Activated CD4-positive, CD25-positive, alpha-beta regulatory T cell treated with anti-CD3 and anti-CD28 coated beads, Interleukin-2, amount 50 U/mL, for 16 hours (primary cell): ENCODE results near the gene HDDC3.

ENCODE experiments used
- DNase-seq: peaks from one replicate; pipeline ENCODE4 v3.0.0-alpha.2; 2020; ENCODE audit warnings: low read depth, low spot score

HDDC3 gene, protein sequence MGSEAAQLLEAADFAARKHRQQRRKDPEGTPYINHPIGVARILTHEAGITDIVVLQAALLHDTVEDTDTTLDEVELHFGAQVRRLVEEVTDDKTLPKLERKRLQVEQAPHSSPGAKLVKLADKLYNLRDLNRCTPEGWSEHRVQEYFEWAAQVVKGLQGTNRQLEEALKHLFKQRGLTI

GRCh38 chr15:90931828-90932659, at the start of gene HDDC3:
Gene HDDC3 (minus strand): TSS chr15:90932549. CDS start chr15:90932540, 9 bp downstream.
- DNase-seq, result peak; percentile 80

GRCh38 chr15:90982135-90982534, 49.8 kb upstream of the HDDC3 start:
- no peak for DNase-seq

DNA sequence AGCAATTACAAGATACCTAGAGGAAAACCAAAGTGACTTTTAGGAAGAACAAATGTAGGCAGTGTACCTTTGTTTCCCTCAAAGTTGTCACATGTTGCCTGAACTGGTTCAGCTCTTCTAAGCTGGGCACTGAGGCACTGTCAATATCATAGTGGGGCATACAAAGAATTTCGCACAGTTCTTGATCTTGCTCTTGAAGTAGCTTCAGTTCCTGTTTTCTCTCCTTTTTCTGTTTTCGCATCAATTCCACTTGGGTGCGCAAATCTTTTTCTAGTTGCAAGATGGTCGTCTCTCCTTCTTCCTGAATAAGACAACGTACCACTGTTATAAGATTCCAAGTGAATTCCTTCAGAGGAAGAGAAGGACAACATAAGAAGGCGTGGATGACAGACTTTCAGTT, 49.3 kb upstream of the HDDC3 start:
- DNase-seq, result no peak

GRCh38 chr15:90979582-90979981, 47.2 kb upstream of the HDDC3 start:
- DNase-seq, result no peak

DNA sequence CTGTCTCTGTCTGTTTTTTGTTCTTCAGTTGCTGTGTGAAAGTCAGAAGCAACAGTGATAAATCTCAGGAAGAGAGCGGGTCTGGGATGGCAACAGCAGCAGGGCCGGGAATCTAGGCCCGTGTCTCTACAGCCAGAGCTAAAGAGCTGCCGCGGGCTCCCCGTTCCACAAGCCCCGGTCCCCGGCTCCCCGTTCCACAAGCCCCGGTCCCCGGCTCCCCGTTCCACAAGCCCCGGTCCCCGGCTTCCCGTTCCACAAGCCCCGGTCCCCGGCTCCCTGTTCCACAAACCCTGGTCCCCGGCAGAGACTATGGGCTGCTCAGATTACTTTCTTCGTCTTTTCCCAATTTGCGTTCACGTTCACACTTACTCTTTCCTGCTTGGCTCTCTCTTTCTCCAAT, 41.9 kb upstream of the HDDC3 start:
- no peak for DNase-seq

DNA sequence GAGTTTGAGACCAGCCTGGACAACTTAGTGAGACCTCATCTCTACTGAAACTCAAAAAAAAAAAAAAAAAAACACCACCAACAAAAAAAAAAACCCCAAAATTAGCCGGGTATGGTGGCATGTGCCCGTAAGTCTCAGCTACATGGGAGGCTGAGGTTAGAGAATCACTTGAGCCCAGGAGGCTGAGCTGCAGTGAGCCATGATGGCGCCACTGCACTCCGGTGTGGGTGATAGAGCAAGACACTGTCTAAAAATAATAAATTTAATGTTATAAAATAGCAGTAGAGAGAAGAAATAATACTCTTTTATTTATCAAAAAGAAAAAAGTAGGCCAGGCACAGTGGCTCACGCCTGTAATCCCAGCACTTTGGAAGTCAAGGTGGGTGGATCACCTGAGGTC, 39.8 kb upstream of the HDDC3 start:
- DNase-seq, result no peak

DNA sequence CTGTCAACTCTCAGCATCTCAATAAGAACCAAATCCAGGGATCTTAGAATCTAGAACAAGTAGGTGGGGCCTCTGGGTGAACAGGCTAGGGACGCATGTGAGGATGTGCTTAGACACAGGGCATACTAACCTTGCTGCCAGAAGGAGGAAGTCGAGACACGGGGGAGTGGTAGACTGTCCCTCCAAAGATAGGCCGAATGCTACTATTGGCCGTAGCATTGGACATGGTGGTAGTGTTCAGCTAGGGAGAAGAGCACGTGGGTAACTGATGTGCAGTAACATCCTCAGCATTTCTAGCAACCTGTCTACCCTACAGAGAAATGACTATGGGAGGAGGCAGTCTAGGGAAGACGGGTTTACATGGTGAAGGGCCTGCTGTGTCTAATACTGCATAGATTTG, 37.9 kb upstream of the HDDC3 start:
- DNase-seq, result no peak

DNA sequence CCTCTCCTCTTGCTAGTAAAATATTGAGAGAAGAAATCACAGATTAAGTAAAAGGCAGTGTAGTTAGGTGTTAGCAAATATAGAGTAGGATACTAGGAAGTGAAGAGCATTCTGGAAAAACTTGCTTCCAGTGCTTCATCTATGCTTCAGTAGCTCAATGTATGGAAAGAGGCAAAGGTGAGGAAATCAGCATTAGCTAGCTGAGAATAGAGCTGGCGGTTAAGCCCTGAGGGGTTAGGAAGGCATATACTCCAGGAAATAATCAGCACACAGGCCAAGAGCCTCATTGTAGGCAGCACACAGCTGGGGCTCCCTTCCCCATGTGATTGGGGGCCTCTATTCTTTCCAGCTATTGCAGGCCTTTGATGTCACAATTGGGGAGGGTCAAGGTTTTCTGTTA, 36.1 kb upstream of the HDDC3 start:
- DNase-seq, result no peak

GRCh38 chr15:90967206-90967605, 34.9 kb upstream of the HDDC3 start:
- no peak for DNase-seq

- no peak for DNase-seq
These were observed 33.9 kb upstream of the HDDC3 start for GRCh38 chr15:90966262-90966661.

DNA sequence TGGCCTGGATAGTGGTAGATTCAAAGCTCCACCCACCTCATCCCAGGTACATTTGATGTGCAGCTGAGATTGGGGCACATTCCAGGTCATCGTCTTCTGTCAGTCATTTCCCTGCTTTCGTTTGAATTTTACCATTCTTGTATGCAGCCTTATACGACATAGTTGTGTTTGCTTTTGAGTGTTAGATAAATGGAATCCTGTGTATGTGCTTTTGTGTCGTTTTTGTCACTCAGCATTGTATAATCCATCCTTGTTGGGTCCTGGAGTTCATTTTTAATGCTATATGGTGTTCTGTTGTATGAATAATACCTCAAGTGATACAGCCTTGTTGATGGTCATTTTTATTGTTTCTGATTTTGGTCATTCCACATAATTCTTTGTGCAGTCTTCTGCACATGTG, 29.7 kb upstream of the HDDC3 start:
- no peak for DNase-seq

DNA sequence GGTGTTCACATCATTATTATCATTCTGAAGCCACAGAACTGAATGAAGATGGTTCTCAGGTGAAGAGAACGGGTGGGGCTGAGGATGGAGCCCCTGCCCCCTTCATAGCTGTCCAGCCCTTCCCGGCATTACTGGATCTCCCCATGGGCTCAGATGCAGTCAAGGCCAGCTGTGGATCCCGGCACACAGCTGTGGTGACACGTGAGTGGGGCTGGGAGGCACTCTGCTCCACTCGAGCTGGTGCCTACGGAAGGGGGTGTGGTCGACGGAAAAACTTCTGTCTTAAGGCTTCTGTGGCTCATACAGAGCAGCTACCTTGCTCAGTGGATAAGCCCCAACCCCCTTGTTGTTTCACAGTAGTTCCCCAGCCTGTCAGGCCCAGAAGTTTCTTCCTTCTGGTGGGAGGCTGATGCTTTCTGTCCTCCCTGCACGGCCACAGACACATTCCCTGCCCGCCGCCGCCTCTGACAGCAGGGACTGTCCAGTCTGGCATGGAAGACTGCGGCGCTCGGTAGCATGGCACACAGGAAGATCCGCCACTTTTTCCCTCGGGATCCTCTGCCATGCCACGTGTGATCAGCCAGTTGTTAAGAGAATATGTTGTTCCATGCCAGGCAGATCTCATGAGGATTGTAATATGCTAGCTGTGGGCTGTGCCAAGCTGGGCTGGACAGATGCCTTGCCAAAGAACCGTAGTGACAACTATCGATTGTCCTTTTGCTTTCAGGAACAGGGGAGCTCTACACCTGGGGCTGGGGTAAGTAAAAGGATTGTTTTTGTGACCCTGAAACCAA, 28.1 kb upstream of the HDDC3 start:
- DNase-seq, result no peak

- no peak for DNase-seq
These were observed 27.5 kb upstream of the HDDC3 start for GRCh38 chr15:90959894-90960293.

DNA sequence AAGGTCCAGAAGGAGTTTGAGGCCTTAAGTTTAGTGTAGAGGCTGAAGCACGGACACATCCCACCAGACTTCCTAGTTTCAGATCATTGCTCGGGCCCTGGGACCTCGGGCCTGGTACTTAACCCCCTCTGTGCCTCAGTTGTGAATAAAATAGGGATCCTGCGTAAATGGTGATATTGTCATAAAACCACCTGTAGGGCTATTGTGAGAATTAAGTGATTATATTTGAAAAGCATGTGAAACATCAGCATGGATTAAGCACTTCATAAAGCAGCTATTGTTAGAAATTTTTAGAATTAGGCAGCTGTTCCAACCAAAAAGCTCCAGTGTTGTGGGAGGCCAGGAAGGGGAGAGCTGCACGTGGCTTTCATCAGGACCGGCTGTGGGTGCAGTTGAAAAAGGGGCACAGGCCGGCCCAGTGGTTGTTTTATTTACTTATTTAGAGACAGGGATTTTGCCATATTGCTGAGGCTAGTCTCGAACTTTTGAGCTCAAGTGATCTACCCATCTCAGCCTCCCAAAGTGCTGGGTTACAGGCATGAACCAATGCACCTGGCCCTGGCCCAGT, 26.8 kb upstream of the HDDC3 start:
- no peak for DNase-seq

DNA sequence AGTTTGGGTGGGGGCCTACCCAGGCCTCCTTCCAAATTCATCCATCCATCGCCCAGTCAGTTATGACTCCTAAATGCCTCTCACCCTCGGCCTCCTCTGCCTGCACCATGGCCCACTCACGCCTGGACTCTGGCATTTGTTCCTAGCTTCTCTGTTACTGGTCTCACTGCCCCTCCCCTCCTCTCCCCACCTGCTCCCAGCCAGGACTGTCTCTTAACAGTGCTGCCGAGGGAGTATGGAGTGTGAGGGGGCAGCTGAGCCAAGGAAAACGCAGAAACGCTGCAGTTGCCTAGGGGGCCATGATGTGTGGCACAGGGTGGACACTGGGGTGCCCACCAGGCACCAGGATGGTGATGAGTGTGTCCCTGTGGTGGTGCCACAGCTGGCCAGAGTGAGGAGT, 25.4 kb upstream of the HDDC3 start:
- no peak for DNase-seq

- no peak for DNase-seq
These were observed 24.9 kb upstream of the HDDC3 start for GRCh38 chr15:90957031-90957790.

GRCh38 chr15:90956274-90957030, 24.1 kb upstream of the HDDC3 start:
- DNase-seq, result peak; percentile 24

- no peak for DNase-seq
These were observed 23.4 kb upstream of the HDDC3 start for GRCh38 chr15:90955624-90956273.

- peak; percentile 82 for DNase-seq
These were observed 22.6 kb upstream of the HDDC3 start, which contains the start of gene RCCD1 for GRCh38 chr15:90954712-90955623. Gene RCCD1 (plus strand): TSS chr15:90954884. CDS start chr15:90956735, 1,851 bp downstream.
